ENCODE data around the gene CAPN9.
"Not testable (repeated sequence)": the region's sequence is repeated elsewhere in the genome, so short reads cannot be mapped to it uniquely, and the experiment has no call there.

The CAPN9 gene

GRCh38 chr1:230709619-230710542 lies 37.3 kb upstream of the CAPN9 start:
- no peak for DNase-seq (ENCODE audit: low read depth)

DNA sequence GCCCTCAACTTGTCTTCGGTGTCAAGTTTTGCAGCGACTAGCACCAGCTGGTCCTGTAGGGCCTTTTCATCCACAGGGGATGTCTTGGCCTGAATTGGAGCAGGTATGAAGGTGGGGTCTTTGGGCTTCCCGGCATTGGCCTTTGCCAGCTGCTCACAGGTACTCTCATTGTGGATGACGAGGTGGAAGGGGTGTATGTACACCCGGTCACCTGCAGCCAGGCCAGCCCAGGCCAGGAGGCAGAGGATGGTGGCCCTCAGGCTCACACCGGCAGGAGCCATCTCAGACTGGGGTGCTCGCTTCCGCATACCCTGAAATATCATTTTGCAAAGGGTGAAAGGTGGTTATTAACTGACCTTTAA lies 36.7 kb upstream of the CAPN9 start:
- no peak for DNase-seq (ENCODE audit: low read depth)

GRCh38 chr1:230711245-230711644 lies 35.9 kb upstream of the CAPN9 start:
- DNase-seq (ENCODE audit: low read depth): no peak

DNA sequence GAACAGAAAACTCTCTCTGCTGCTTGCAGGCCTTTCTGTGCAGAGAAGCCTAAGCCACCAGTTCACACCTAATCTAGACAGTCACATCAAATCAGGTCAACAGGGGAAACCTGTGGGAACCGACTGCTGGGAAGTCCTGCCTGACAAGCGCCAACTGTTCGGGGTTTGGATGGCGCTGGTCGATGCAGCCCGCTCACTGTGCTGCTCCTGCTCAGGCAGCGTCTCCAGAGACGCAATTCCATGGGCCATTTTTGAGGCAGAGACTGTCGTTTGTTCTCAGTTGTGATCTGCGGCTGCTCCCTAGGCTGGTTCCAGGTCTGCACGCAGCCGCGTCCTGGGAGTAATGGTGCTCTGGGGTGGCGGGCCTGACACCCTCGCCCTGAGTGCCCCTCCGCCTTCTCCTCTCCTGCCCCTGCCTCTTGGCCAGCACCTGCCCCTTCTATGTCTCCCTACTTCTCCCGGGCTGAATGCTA lies 34.7 kb upstream of the CAPN9 start:
- DNase-seq (ENCODE audit: low read depth): no peak

DNA sequence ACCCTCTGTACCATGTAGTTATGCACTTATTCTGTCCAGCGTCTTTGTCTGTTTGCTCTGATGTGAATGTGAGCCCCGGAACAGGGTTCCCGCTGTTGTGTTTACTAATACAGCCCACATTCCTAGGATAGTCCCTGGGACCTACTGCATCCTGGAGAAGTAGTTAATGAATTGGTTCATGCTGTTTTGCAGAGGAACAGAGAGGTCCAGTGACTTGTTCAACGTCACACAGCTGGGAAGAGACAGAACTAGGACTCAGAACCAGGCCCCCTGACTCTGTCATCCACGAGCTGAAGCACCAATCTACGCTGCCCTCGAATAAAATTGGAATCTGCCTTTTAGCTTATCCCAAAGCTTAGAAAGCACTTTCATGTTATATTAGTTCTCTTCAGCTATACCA lies 34.0 kb upstream of the CAPN9 start:
- no peak for DNase-seq (ENCODE audit: low read depth)

GRCh38 chr1:230713547-230713914 lies 33.7 kb upstream of the CAPN9 start:
- no peak for DNase-seq (ENCODE audit: low read depth)

- DNase-seq (ENCODE audit: low read depth): no peak
Observed at GRCh38 chr1:230713915-230714764, 33.0 kb upstream of the CAPN9 start, which contains the start of gene AGT. TSS of gene AGT (minus strand) at chr1:230714122. CDS start at chr1:230710823, 3,299 bp downstream.

GRCh38 chr1:230715510-230715909 lies 31.7 kb upstream of the CAPN9 start:
- no peak for DNase-seq (ENCODE audit: low read depth)

DNA sequence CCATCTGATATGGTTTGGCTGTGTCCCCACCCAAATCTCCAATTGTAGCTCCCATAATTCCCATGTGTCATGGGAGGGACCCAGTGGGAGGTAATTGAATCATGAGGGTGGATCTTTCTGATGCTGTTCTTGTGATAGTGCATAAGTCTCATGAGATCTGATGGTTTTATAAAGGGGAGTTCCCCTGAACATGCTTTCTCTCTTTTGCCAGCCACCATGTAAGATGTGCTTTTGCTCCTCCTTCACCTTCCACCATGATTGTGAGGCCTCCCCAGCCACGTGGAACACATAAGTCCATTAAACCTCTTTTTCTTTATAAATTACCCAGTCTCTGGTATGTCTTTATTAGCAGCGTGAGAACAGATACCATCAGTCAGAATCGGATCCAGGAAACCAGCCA lies 30.7 kb upstream of the CAPN9 start:
- not testable (repeated sequence) for DNase-seq (ENCODE audit: low read depth)

DNA sequence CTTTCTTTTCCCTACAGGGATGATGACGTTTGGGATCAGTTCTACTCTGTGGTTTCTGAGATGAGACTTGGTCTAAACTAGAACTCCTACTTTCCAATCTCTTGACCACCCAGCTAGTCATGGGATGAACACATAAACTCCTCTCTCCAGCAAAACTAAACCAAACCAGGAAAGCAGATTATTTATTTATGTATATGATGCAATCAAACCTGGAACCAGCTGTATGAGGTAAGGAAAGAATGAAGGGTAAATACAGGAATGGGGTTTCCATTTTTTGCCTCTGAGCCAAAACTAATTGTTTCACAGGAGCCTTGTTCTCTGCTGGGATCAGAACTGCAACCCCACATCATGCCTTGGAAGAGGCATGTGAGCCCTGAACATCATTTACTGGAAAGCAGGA lies 29.9 kb upstream of the CAPN9 start:
- no peak for DNase-seq (ENCODE audit: low read depth)

DNA sequence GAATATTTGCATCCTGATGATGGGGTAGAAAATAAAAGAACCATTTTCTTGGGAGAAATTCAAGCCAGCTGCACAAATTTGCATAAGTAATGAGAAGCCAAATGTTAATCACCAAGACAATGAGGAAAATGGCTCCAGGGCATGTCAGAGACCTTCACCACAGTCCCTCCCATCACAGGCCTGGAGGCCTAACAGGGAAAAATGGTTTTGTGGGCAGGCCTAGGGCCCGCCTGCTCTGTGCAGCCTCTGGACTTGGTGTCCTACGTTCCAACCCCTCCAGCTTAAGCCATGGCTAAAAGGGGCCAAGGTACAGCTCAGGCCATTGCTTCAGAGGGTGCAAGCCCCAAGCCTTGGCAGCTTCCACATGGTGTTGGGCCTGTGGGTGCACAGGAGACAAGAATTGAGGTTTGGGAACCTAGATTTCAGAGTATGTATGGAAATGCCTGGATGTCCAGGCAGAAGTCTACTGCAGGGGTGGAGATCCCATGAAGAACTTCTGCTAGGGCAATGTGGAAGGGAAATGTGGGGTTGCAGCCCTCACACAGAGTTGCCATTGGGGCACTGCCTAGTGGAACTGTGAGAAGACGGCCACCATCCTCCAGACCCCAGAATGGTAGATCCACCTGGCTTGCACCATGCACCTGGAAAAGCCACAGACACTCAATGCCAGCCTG lies 25.2 kb upstream of the CAPN9 start:
- not testable (repeated sequence) for DNase-seq (ENCODE audit: low read depth)

- DNase-seq (ENCODE audit: low read depth): no peak
Observed at GRCh38 chr1:230725256-230726012, 21.8 kb upstream of the CAPN9 start.

- no peak for DNase-seq (ENCODE audit: low read depth)
Observed at GRCh38 chr1:230728710-230729392, 18.3 kb upstream of the CAPN9 start.

GRCh38 chr1:230730977-230731376 lies 16.2 kb upstream of the CAPN9 start:
- no peak for DNase-seq (ENCODE audit: low read depth)

DNA sequence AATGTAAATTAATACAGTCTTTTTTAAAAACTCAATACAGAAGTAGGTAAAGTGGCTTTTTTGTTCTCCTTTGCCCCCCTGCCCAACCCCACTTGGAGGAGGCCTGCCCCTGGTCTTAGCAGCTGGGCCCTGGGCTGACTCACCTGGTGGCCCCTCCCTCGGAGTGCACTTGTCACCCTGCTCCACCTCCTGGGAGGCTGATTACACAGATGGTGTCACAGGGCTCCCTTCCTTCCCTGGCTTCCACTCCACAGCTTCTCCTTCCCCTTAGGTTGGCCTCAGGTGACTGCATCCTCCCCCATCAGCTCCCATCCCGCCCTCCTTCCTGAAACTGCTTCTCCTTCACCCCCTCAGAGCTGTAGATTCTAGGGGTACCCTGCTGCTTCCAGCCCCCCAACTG lies 11.7 kb upstream of the CAPN9 start:
- no peak for DNase-seq (ENCODE audit: low read depth)

DNA sequence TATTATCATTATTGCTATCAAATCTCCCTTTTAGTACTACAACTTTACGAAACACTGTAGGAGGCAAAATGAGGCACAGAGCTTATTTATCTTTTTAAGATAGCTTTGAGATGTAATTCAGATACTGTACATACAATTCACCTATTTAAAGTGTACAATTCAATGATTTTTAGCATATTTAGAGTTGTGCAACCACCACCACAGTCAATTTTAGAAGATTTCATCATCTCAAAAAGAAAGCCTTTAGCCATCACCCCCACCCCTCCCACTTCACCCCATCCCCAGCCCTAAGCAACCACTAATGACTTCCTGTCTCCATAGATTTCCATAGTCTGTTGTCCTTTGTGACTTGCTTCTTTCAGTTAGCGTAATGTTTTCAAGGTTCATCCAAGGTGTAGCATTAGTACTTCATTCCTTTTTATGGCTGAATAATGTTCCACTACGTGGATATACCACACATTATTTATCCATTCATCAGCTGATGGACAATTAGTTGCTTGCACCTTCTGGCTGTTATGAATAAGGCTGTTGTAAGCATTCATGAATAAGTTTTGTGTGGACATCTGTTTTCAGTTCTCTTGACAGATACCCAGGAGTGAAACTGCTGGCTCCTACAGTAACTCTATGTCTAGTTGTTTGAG lies 9.4 kb upstream of the CAPN9 start:
- DNase-seq (ENCODE audit: low read depth): no peak

DNA sequence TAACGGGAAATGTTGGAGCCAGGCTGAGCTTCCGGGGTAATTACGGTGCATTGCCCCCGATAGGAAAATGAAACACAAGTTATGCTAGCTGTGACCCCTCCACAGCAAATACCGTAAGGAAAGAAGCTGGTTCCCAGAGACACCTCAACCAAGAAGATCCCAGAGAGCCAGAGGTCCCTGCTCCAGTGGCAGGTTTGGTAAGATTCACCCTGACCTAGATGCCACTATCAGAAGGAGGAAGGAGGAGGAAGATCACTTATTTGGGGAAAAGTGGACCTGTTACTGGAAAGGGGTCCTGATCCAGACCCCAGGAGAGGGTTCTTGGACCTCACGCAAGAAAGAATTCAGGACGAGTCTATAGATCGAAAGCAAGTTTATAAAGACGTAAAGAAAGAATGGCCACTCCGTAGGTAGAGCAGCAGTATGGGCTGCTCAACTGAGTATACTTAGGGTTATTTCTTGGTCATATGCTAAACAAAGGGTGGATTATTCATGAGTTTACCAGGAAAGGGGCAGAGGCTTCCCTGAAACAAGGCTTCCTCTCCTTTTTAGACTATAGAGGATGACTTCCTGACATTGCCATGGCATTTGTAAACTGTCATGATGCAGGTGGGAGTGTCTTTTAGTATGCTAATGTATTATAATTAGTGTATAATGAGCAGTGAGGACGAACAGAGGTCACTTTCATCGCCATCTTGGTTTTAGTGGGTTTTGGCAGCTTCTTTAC lies 7.5 kb upstream of the CAPN9 start:
- DNase-seq (ENCODE audit: low read depth): no peak

GRCh38 chr1:230743899-230744298 lies 3.3 kb upstream of the CAPN9 start:
- no peak for DNase-seq (ENCODE audit: low read depth)

DNA sequence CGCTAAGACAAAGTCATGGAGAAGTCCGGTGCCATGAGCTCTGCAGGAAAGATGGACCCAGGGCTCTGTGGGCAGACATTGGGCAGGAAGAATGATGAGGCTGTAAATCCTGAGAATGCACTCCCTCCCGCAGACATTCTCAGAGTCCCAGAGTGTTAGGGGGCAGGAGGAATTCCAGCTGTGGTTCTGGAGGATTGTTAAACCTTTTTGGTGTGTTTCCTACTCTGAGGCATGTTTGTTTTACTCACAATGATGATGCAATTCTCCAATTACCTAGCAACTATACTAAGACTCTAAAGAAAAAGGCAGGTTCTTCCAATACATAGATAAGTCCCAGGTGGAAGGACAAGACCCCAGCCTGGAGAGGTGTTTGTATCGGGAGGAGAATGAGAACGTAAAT lies 2.8 kb upstream of the CAPN9 start:
- no peak for DNase-seq (ENCODE audit: low read depth)

- no peak for DNase-seq (ENCODE audit: low read depth)
Observed at GRCh38 chr1:230745071-230745470, 2.1 kb upstream of the CAPN9 start.
